AG08395 (cell line): ENCODE results near the gene NME4.

Experiments used
- DNase-seq: peaks from one replicate; pipeline ENCODE4 v3.0.0; 2012; ENCODE audit warnings: mixed read lengths, low spot score

Gene NME4

DNA sequence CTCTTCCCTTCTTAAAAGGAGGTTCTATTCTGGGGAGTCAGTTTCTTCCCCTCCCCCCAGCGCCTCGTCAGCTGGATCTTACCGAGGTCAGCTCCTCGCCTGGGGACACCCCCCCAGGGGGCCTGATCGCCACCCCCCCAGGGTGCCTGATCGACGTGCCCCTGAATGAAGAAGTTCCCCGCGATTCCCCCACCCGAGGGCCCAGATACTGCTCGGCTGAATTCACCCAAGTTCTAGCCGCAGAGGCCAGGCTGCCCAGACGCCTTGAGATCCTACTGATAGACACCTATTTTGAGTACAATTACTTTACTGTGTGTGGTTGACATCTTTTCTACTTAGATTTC, 29.9 kb downstream of the NME4 start:
- no peak for DNase-seq

DNA sequence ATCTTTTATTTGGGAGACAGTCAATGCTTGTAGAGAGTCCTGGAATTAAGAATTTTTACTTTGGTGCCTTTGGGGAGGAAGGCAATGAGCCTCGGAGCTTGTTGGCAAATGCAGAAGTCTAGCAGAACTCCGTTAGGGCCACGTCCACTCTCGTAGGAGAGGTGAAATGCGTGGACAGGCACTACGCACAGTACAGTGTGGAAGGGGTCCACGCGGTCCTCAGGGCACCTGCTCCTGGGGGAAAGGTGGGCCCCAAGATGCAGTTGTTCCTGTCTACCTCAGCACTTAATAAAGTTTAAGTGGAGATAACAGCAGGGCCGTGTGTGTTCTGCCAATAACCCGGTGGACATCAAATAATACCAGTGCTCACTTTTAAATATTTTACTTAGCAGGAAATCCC, 30.3 kb downstream of the NME4 start:
- no peak for DNase-seq

- no peak for DNase-seq
These were observed 33.9 kb downstream of the NME4 start for GRCh38 chr16:430904-431303.

GRCh38 chr16:440627-441026, 43.6 kb downstream of the NME4 start:
- DNase-seq: no peak

DNA sequence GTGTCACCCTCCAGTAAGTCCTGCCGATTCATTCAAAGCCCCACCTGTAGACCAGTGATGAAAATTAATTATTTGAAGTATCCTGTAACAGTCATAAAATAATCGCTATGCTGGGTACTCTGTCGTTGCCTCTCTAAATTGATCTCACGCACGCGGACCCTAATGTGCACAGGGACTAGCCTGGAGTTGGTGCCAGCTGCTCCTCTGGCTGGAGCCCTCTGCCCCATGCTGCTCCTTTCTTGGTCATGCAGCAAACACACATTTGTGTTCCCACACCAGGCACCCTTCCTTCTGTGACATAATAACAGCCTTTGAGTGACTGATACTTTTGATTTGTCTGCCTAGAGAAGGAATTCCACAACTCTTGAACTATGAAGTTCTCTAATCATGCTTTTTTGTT, 44.4 kb downstream of the NME4 start:
- no peak for DNase-seq

- no peak for DNase-seq
These were observed 46.0 kb downstream of the NME4 start for GRCh38 chr16:442976-443375.

DNA sequence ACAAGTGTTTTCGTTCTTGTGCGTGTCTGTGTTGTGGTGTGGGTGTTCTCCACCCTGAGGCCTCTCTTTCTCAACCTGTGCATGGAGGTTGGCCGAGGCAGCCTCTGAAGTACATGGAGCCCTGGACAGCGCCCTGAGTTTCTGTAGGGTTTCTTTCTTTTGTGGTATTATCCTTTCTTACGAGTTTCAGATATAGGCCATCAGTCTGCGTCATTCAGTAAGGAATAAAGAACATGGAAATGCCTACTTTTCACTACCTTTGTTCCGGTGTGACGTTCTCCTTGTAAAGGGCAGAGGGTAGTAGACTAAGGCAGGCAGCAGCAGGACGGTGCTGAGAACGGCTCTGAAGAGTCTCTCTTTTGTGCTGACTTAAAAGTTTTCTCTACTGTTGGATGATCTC, 47.0 kb downstream of the NME4 start:
- DNase-seq: no peak

GRCh38 chr16:445566-445965, 48.6 kb downstream of the NME4 start:
- no peak for DNase-seq
